Measurements from ENCODE around the gene XPC.
A peak's percentile ranks its signal among the peaks of the same experiment; 100 is the strongest.
"Not testable (repeated sequence)": the region's sequence is repeated elsewhere in the genome, so short reads cannot be mapped to it uniquely, and the experiment has no call there.

The XPC gene

DNA sequence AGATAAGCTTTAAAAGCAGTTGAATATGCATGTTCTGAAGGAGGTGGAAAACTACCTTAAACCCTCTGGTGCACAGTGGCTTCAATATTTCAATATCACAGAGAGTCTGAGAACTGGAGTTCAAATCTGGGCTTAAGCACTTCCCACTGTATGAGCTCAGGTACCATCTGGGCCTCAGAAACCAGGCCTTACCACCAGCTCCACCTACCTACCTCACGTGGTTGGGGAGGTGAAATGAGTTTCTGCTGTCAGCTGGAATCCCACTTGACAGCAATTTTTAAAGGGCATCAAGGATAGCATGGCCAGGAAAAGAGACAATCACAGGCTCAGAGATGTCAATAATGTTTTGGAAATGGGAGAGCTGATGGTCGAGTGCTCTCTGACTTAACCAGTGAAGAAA is 58.8 kb downstream of the XPC start:
- no peak for DNase-seq (ENCODE audit: low read depth)

DNA sequence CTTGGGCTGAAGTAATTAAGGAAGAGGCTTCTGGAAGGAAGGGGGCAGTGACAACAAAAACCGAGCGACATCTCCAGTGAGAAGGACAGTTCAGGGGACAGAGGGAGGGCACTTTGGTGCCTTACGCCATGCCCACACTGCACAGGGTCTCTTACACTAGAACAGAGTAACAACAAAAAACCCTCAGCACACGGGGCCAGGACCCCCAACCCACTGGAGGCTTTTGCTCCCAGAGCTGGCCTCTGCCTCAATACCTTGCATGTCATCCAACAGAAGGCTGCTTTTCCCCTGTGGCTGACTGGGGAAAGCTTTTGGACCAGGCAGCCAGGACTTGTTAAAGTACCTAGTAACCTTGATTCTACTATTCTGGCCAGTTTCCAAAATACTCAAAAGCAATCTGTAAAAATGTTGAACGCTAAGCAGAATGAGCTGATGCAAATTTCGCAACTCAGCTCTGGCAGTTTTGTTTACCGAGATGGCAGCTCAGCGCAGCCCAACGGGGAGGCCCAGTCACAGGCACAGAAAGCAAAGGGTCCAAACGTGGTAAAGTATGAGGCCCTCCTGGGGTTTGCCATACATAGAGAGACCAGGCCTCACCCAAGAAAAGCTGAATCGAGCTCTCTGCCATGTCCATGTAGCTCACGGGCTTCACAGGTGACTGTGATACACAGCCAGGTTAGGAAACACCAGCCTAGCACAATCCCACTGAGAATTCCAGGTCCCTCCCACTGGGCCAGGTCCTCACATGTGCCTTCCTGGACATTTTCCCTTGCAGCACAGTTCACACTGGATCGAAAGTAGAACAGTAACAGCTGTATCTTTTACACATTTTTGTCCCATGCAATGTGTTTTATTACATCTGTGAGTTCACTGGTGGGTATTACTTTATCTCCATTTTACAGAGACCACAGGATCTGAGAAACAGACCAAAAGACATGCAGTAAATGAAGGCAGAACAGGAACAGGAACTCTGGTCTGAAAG is 59.7 kb downstream of the XPC start:
- peak; percentile 65 for DNase-seq (ENCODE audit: low read depth)

DNA sequence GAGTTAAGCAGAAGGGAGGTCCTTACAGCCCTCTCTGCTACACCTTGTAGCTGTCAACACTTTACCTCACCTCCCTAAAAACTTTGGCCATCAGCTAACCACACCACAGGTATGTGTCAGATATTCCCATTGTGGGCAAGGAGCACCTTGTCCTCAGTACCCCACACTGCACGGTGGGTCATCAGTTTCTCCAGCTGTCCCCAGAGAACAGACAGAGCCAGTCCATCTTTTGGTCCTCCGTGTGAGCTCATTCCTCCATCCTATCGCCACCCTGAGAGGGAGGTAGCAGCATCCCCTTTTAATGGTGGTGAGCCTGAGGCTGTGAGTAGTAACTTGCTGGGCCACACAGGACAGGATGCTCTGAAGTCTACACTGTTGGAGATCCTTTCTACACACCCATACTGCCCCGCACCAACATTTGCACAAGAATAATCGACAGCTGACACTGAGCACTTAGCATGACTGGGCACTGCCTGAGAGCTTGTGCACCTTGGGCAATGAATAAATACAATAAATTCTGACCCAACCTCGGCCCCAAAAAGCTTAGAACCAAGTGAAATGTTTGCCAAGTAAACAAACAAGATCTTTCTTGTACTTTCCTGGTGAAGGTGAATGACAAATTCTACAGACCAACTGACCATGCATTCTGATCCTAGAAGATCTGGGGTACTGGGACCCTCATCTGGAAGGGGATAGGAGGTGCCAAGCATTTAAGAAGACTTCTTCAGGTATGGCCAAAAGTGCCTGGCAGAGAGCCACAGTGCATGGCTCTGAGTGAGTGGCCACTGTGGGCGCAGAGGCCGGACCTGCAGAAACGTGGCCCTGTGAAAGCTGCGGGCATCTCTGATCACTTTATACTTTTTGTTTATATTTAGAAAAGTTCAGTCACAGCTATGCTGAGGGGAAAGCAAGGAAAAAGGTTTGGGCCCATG is 60.7 kb downstream of the XPC start:
- no peak for DNase-seq (ENCODE audit: low read depth)

DNA sequence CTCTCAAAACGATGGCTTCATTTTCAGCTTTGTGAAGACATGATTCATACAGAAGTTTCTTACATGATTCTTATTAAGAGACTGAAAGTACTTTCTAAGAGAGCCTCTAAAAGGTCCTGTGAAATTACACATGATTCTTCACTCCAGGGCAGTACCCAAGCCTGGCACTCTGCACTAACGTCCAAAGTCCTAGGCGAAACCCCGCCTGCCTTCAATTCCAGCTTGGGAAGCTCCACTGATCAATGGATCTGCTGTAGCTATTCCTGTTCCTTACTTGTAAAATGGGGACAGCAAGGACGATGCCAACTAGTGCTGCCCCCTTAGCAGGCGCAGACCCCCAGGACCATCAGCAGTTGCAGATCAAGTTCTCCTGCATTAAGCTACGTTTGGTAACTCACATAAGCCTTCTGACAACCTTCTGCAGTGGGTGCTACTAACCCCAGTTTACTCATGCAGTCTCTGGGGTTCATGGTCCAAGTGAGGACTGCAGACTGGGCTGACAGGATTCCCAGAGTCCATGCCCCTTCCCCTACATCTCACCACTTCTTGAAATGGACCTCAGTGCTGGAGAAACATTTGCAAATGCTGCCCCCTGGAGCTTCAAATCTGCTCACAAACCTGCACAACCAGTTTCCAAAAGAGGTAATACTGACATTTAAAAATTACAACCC is 64.3 kb downstream of the XPC start:
- DNase-seq (ENCODE audit: low read depth): no peak

DNA sequence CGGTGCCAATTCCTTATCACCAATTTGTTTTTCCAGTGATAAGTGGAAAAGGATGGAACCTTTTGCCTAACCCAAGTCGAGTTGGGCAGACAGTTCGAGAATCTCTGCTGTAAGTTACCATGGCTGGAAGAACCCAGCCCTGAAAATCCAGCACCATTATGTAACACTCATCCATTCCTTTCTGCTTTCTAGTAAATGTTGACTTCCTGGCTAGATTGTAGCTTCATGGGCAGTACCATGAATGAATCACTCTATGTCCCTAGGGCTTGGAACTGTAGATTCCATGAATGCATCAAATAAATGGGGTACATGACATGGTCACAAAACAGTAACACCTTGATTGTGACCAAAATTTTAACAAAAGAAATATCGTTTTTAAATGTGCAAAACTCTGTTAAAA is 67.7 kb downstream of the XPC start:
- no peak for DNase-seq (ENCODE audit: low read depth)

DNA sequence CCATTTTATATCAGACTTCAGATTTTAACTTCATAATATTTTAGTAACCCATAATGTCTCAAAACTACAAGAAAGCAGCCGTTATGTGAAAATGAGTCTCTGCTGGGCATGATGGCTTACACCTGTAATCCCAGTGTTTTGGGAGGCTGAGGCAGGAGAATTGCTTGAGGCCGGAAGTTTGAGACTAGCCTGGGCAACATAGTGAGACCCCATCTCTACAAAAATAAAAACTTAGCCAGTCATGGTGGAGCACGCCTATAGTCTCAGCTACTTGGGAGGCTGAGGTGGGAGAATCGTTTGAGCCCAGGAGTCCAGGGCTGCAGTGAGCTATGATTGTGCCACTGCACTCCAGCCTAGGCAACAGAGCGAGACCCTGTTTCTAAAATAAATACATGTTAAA is 68.6 kb downstream of the XPC start:
- not testable (repeated sequence) for DNase-seq (ENCODE audit: low read depth)

DNA sequence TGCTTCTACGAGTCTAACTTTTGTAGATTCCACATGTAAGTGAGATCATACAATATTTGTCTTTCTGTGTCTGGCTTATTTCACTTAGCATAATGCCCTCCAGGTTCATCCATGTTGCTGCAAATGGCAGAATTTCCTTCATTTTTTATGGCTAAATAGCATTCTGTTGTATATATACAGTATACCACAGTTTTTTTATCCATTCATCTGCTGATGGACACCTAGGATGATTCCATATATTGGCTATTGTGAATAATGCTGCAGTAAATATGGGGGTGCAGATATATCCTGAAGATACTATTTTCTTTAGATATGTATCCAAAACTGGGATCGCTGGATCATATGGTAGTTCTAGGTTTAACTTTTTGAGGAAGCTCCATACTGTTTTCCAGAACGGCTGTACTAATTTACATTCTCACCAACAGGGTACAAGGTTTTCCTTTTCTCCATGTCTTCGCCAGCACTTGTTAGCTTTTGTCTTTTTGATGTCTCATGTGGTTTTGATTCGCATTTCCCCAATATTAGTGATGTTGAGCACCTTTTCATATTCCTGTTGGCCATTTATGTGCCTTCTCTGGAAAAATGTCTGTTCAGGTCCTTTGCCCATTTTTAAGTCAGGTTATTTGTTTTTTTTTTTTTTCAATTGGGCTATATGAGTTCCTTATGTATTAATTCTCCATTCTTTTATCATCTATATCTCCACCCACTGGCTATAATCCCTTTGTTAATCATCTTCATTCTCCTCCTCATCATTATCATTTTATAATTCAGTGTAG is 80.6 kb downstream of the XPC start:
- DNase-seq (ENCODE audit: low read depth): no peak

DNA sequence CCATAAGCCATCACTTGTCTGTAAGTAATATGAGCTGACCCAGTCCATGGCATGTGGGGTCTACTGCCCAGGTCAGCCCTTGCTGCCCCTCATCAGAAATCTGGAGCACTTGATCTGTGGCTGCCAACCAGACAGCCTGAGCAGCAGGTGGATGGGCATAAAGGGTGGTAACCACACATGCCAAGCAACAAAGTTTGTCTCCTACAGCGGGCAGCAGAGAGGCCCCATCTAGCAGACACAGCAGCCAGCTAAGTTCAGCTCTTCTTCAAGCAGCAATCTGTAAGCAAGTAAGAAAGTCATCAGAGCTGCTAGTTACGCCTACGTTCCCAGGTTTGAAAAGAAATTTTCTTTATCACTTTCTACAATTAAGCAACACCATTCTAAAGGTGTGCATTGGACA is 81.7 kb downstream of the XPC start:
- DNase-seq (ENCODE audit: low read depth): no peak
